NCI-H774 (cell line): ENCODE results near the gene APOL6.
"Not testable (repeated sequence)": the region's sequence is repeated elsewhere in the genome, so short reads cannot be mapped to it uniquely, and the experiment has no call there.

Experiments used
- DNase-seq: peaks from one replicate; lab custom pipeline; 2025; lab: John Stamatoyannopoulos, UW

APOL6 gene

GRCh38 chr22:35679492-35679891 lies 31.2 kb downstream of the APOL6 start:
- DNase-seq: not testable (repeated sequence)

- DNase-seq: no peak
These were observed 33.3 kb downstream of the APOL6 start for GRCh38 chr22:35681454-35682052.

- DNase-seq: no peak
These were observed 35.3 kb downstream of the APOL6 start for GRCh38 chr22:35683560-35683959.

- no peak for DNase-seq
These were observed 36.0 kb downstream of the APOL6 start for GRCh38 chr22:35684270-35684700.

GRCh38 chr22:35684732-35685131 lies 36.5 kb downstream of the APOL6 start:
- no peak for DNase-seq

GRCh38 chr22:35685731-35686130 lies 37.5 kb downstream of the APOL6 start:
- DNase-seq: no peak

- DNase-seq: no peak
These were observed 38.1 kb downstream of the APOL6 start for GRCh38 chr22:35686298-35686697.

- no peak for DNase-seq
These were observed 39.2 kb downstream of the APOL6 start for GRCh38 chr22:35687461-35687860.

GRCh38 chr22:35688913-35689675 lies 40.8 kb downstream of the APOL6 start:
- DNase-seq: no peak

GRCh38 chr22:35690001-35690400 lies 41.8 kb downstream of the APOL6 start:
- no peak for DNase-seq

GRCh38 chr22:35695202-35695601 lies 47.0 kb downstream of the APOL6 start:
- DNase-seq: no peak

- DNase-seq: no peak
These were observed 48.9 kb downstream of the APOL6 start for GRCh38 chr22:35697142-35697541.

- DNase-seq: not testable (repeated sequence)
These were observed 51.6 kb downstream of the APOL6 start for GRCh38 chr22:35699852-35700251.

- no peak for DNase-seq
These were observed 55.8 kb downstream of the APOL6 start for GRCh38 chr22:35703861-35704584.

- no peak for DNase-seq
These were observed 56.9 kb downstream of the APOL6 start for GRCh38 chr22:35705141-35705540.

- no peak for DNase-seq
These were observed 60.2 kb downstream of the APOL6 start for GRCh38 chr22:35708453-35708852.

- no peak for DNase-seq
These were observed 60.7 kb downstream of the APOL6 start for GRCh38 chr22:35708917-35709316.

GRCh38 chr22:35711336-35711735 lies 63.1 kb downstream of the APOL6 start:
- no peak for DNase-seq

- no peak for DNase-seq
These were observed 64.4 kb downstream of the APOL6 start for GRCh38 chr22:35712672-35713071.

GRCh38 chr22:35717572-35717971 lies 69.3 kb downstream of the APOL6 start, which contains the start of gene APOL5:
TSS of gene APOL5 (plus strand) at chr22:35717872. CDS start at chr22:35717872, 0 bp downstream.
- DNase-seq: no peak
